Smooth muscle cell (in vitro differentiated cells): ENCODE data around the gene TAF10. TPM values are rescaled to one million over a fixed set of nuclear protein-coding genes. Genes with fewer than 3 reads are reported as not detected.
A peak's percentile ranks its signal among the peaks of the same experiment; 100 is the strongest.

Experiments used
- DNase-seq: peaks from one replicate; lab custom pipeline; 2025; ENCODE audit not compliant: unreplicated experiment; lab: John Stamatoyannopoulos, UW
- H2AFZ ChIP-seq: fragments of 200-600 bp; sonication (generic); 2 replicates; pipeline ENCODE4 v1.6.0; 2016; ENCODE audit warnings: antibody characterized with exemption, low read depth, mild to moderate bottlenecking
- H3F3A ChIP-seq: fragments of 200-600 bp; sonication (generic); 2 replicates; pipeline ENCODE4 v1.6.0; 2017; ENCODE audit warnings: antibody characterized with exemption, low read depth
- H3K27ac ChIP-seq: fragments of 200-600 bp; sonication (generic); 2 replicates; pipeline ENCODE4 v1.5.1; 2016; ENCODE audit warnings: low read depth, mild to moderate bottlenecking
- H3K27me3 ChIP-seq: fragments of 200-600 bp; sonication (generic); 2 replicates; pipeline ENCODE4 v1.6.1; 2016; ENCODE audit warnings: low read depth, mild to moderate bottlenecking
- H3K36me3 ChIP-seq: fragments of 200-600 bp; sonication (generic); 2 replicates; pipeline ENCODE4 v1.5.1; 2016; ENCODE audit warnings: low read depth
- H3K4me1 ChIP-seq: fragments of 200-600 bp; sonication (generic); 2 replicates; pipeline ENCODE4 v1.5.1; 2016; ENCODE audit warnings: low read depth
- H3K4me2 ChIP-seq: fragments of 200-600 bp; sonication (generic); 2 replicates; pipeline ENCODE4 v1.6.0; 2016; ENCODE audit warnings: mild to moderate bottlenecking
- H3K4me3 ChIP-seq: fragments of 200-600 bp; sonication (generic); 2 replicates; pipeline ENCODE4 v1.5.1; 2016; ENCODE audit warnings: mild to moderate bottlenecking
- H3K79me2 ChIP-seq: fragments of 200-600 bp; sonication (generic); 2 replicates; pipeline ENCODE4 v1.6.0; 2016; ENCODE audit warnings: low read depth, mild to moderate bottlenecking
- H3K9ac ChIP-seq: fragments of 200-600 bp; sonication (generic); 2 replicates; pipeline ENCODE4 v1.6.0; 2016; ENCODE audit warnings: low read depth
- H3K9me3 ChIP-seq: fragments of 200-600 bp; sonication (generic); replicated peaks from 2 replicates; pipeline ENCODE4 v1.5.1; 2016; ENCODE audit warnings: low read depth
- H4K20me1 ChIP-seq: fragments of 200-600 bp; sonication (generic); 2 replicates; pipeline ENCODE4 v1.6.0; 2016; ENCODE audit warnings: low read depth
- CTCF ChIP-seq: fragments of 200-600 bp; sonication (generic); IDR thresholded peaks from 2 replicates; pipeline ENCODE4 v1.5.1; 2017; ENCODE audit warnings: borderline replicate concordance, mild to moderate bottlenecking, antibody characterized with exemption; ENCODE audit not compliant: insufficient read depth, poor library complexity, severe bottlenecking
- WGBS: methylation state at CpG from one replicate; pipeline ENCODE4 v1.1.7; 2016; ENCODE audit warnings: low lambda C conversion rate; 5-methylcytosine and 5-hydroxymethylcytosine counted together
- polyA plus RNA-seq: library from polyadenylated mRNA; unstranded; fragments of >200 nt; fragmentation: Nextera tagmentation; extraction: Ambion mirVana; gene quantifications from 2 replicates; pipeline ENCODE4 v1.2.1, GENCODE V29; 2016
- total RNA-seq: library from RNA; depleted of rRNA; stranded (reverse); fragments of >200 nt; gene quantifications from 2 replicates; pipeline ENCODE4 v1.2.3, GENCODE V29; 2014

The TAF10 gene
- total and polyA plus RNA-seq, 2 experiments from 2014 or later: 83.3 to 373 TPM

GRCh38 chr11:6629892-6630631 is 18.0 kb upstream of the TAF10 start:
- Histone ChIP-seq H4K20me1 (peaks cover 8% of the 10 kb centered on the region), H3K4me2 (peak overlapping the region; percentile 59), H3K79me2 (no peaks in the 10 kb centered on the region), H3K36me3 (no peaks in the 10 kb centered on the region), H3K9me3 (no peaks in the 10 kb centered on the region), H3K4me3 (peak overlapping the region; percentile 16), H3K4me1 (no peaks in the 10 kb centered on the region), H2AFZ (no peak overlapping the region), H3K27ac (no peak overlapping the region), H3F3A (no peaks in the 10 kb centered on the region), H3K9ac (no peak overlapping the region), H3K27me3 (no peaks in the 10 kb centered on the region)
- WGBS: 44% methylated on average over 101 of the region's 102 CpGs
- DNase-seq: no peak
- no peak for TF ChIP-seq CTCF

- Histone ChIP-seq H3K4me3 (no peak overlapping the region), H3K27me3 (no peaks in the 10 kb centered on the region), H3K9me3 (no peaks in the 10 kb centered on the region), H3F3A (no peaks in the 10 kb centered on the region), H3K4me2 (no peak overlapping the region), H3K27ac (no peak overlapping the region), H2AFZ (no peak overlapping the region), H3K4me1 (no peaks in the 10 kb centered on the region), H3K9ac (no peak overlapping the region), H4K20me1 (peaks cover 3% of the 10 kb centered on the region), H3K36me3 (no peaks in the 10 kb centered on the region), H3K79me2 (no peaks in the 10 kb centered on the region)
- TF ChIP-seq CTCF: no peak
- WGBS: 80% methylated on average over 24 of the region's 24 CpGs
- no peak for DNase-seq
These were observed 17.5 kb upstream of the TAF10 start for GRCh38 chr11:6629573-6629891.

- no peak overlapping the region for H3K27ac ChIP-seq
- no peaks in the 10 kb centered on the region for H3K9me3 ChIP-seq
- no peak overlapping the region for H3K9ac ChIP-seq
- H3K79me2 ChIP-seq: no peaks in the 10 kb centered on the region
- WGBS: 95% methylated on average over 4 of the region's 4 CpGs
- DNase-seq: no peak
- H4K20me1 ChIP-seq: no peaks in the 10 kb centered on the region
- TF ChIP-seq CTCF: no peak
- H3K4me3 ChIP-seq: no peak overlapping the region
- H3F3A ChIP-seq: no peaks in the 10 kb centered on the region
- no peak overlapping the region for H3K4me2 ChIP-seq
- no peaks in the 10 kb centered on the region for H3K36me3 ChIP-seq
- H3K27me3 ChIP-seq: no peaks in the 10 kb centered on the region
- no peaks in the 10 kb centered on the region for H3K4me1 ChIP-seq
- H2AFZ ChIP-seq: no peak overlapping the region
These were observed 16.5 kb upstream of the TAF10 start for GRCh38 chr11:6628526-6628925.

- no peak for TF ChIP-seq CTCF
- H3K27me3 ChIP-seq: no peaks in the 10 kb centered on the region
- 96% methylated on average over 2 of the region's 2 CpGs for WGBS
- H3K4me2 ChIP-seq: no peak overlapping the region
- H3K9me3 ChIP-seq: no peaks in the 10 kb centered on the region
- no peak overlapping the region for H3K9ac ChIP-seq
- no peak overlapping the region for H2AFZ ChIP-seq
- no peak overlapping the region for H3K27ac ChIP-seq
- H4K20me1 ChIP-seq: no peaks in the 10 kb centered on the region
- no peak for DNase-seq
- no peaks in the 10 kb centered on the region for H3F3A ChIP-seq
- H3K36me3 ChIP-seq: no peaks in the 10 kb centered on the region
- no peaks in the 10 kb centered on the region for H3K79me2 ChIP-seq
- no peaks in the 10 kb centered on the region for H3K4me1 ChIP-seq
- H3K4me3 ChIP-seq: no peak overlapping the region
These were observed 15.8 kb upstream of the TAF10 start for GRCh38 chr11:6627762-6628241.
